ENCODE data around the gene KIF7.

DNA sequence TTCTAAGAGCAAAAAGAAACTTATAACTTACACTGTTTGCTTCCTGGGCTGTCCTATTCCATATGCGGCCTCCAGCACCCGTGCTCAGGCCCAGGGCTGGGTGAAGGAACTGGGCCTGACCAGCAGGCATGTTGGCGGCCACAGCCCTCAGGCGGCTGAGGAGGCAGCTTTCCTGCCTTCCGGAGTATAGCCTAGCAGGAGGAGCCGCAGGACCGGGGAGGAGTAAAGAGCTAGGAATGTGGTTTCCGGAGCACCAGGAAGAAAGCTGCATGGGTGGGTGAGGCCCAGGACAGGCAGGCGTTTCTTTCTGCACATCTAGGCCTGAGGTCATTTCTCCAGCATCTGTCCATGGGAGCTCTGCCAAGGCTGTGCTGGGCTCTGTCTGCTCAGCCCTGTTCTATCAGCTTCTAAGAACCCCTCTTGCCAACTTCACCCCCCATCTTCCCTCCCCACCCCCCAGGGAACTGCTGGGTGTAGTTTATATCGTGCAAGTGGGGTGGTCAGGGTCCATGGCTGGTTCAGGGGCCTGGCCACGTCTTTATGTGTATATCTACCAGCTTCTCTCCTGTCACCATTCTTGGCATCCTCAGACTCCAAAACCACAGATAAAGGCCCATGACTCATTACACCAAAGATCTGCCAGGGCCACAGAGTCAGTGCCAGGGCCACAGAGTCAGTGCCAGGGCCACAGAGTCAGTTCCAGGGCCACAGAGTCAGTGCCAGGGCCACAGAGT lies 7.8 kb upstream of the KIF7 start:
- TF ChIP-seq EZH2 (IDR thresholded peaks at IDR 0.05; ENCODE audit: borderline replicate concordance, insufficient read depth, low read length, poor library complexity, severe bottlenecking), result no peak
- no peak for TF ChIP-seq RAD21 (conservative IDR thresholded peaks at IDR 0.05)
- TF ChIP-seq TAF1 (IDR thresholded peaks at IDR 0.05; ENCODE audit: low read depth), result no peak
